UCSD-AML1 (cell line): ENCODE measurements around the gene IL17C.

ENCODE experiments used
- DNase-seq: peaks from one replicate; lab custom pipeline; 2025; ENCODE audit not compliant: unreplicated experiment; lab: John Stamatoyannopoulos, UW

Gene IL17C

GRCh38 chr16:88627531-88628411 is 10.6 kb upstream of the IL17C start:
- no peak for DNase-seq

GRCh38 chr16:88628512-88628974 is 9.8 kb upstream of the IL17C start:
- DNase-seq = peak; percentile 46

GRCh38 chr16:88629835-88630234 is 8.5 kb upstream of the IL17C start:
- DNase-seq = no peak

- DNase-seq = no peak
These were observed 7.9 kb upstream of the IL17C start for GRCh38 chr16:88630433-88630832.

GRCh38 chr16:88630941-88631340 is 7.4 kb upstream of the IL17C start:
- DNase-seq = no peak

GRCh38 chr16:88631384-88631783 is 7.0 kb upstream of the IL17C start:
- DNase-seq = no peak

- no peak for DNase-seq
These were observed 6.3 kb upstream of the IL17C start for GRCh38 chr16:88631920-88632586.

GRCh38 chr16:88632587-88632930 is 5.8 kb upstream of the IL17C start:
- no peak for DNase-seq

- no peak for DNase-seq
These were observed 4.7 kb upstream of the IL17C start for GRCh38 chr16:88633684-88634140.

- DNase-seq = no peak
These were observed 4.0 kb upstream of the IL17C start for GRCh38 chr16:88634141-88634993.

- DNase-seq = no peak
These were observed 3.2 kb upstream of the IL17C start for GRCh38 chr16:88634994-88635670.

- DNase-seq = no peak
These were observed 2.6 kb upstream of the IL17C start for GRCh38 chr16:88635671-88636319.

GRCh38 chr16:88636488-88637265 is 1.7 kb upstream of the IL17C start:
- no peak for DNase-seq

GRCh38 chr16:88639231-88640038 is 1.1 kb downstream of the IL17C start:
- DNase-seq = no peak

GRCh38 chr16:88640039-88640495 is 1.7 kb downstream of the IL17C start:
- no peak for DNase-seq

- DNase-seq = no peak
These were observed 2.3 kb downstream of the IL17C start for GRCh38 chr16:88640498-88641247.

GRCh38 chr16:88642881-88643643 is 4.7 kb downstream of the IL17C start:
- DNase-seq = no peak
